GM21529 (cell line): ENCODE data around the gene CCDC57.
"Not testable (repeated sequence)": the region's sequence is repeated elsewhere in the genome, so short reads cannot be mapped to it uniquely, and the experiment has no call there.

Source experiments
- ATAC-seq: cut with Tn5 transposase; IDR thresholded peaks from one replicate; pipeline ENCODE4 v1.9.1; 2021; ENCODE audit not compliant: unreplicated experiment

Gene CCDC57, protein sequence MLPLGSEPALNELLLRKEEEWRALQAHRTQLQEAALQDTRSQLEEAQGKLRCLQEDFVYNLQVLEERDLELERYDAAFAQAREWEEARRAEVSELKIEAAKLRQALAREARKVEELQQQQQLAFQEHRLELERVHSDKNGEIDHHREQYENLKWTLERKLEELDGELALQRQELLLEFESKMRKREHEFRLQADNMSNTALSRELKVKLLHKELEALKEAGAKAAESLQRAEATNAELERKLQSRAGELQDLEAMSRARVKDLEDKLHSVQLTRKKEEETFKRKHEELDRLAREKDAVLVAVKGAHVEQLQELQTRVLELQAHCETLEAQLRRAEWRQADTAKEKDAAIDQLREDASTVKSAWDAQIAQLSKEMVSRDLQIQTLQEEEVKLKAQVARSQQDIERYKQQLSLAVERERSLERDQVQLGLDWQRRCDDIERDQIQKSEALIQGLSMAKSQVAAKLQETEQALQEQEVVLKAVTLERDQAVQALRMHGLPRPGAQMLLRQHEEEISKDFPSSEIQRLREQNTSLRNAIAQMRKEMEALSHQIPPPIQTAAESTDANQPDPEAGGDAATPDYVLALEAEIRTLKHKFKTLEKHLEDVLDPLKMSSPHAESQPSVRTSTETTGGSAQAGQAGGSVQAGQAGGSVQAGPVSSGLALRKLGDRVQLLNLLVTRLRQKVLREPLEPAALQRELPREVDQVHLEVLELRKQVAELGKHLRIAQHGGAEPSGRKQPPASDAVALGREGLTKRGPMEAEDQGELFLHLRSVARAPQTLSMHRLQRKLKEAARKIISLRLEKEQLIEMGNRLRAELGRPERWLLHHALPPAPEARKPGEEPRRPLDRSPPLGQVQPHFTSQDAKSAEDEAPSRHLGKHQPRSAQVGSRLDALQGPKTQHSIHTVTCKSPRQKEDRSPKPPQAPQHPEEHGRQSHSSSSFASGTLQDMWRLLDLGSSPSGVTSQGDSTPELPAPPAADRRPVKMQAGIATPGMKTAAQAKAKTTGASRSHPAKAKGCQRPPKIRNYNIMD

DNA sequence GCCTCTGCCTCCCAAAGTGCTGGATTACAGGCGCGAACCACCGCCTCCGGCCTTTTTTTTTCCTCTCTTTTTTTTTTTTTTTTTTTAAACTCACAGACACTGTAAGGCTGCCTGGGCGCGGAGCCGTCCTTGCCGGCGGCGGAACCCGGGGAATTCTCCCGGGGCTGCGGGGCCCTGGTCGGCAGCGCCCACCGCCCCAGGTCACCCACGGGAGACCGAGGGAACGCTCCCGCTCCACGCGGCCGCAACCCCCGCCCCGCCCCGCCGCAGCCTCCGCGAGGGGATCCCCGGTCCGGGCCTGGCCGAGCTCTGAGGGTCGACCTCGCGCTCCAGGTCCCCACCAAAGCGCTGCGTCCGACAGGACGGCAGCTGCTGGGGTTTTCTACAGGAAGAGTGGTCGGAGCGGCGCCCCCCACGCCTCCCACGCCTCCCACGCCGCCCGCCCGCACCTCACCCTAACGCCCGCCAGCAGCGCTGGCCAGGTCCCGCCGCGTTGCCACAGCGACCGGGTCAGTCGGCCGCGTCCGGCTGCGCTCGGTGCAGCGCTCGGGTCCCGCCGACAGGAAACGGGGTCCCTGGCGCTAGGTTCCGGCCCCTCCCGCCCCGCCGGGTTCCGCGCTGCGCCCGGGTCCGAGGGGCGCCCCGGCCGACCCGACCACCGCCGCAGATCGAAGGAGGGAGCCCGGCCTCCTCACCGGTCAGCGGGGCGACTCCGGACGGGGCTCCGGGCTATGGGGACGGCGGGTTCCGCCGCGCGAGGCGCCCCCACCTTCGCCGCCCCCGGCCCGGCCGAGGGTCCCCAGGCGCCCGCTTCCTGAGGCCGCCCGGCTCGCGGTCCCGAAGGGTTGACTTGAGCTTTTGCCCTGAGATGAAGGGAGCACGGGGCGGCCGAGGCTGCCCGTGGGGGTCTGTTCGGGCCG lies at the start of gene CCDC57:
TSS of gene CCDC57 (minus strand) at position 512 of the 920 bp plus-strand sequence. CDS start 10,898 bp downstream, outside the sequence.
- peak; percentile 58 for ATAC-seq

DNA sequence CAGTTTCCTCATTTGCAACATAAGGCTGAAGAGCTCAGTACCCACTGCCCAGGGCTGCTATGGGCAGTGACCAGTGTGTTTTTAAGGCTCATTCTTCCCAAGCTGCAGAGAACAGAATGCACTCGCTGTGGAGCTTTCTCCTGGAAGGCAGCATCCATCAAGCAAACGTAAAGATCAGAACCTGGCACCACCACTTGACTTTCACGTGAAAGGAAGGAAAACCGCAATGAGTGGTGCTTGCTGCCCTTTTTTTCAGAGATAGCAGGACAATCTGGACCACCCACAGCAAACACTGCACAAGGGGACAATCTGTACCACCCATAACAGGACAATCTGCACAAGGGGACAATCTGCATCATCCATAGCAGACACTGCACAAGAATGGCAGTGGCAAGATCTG lies 49.7 kb upstream of the CCDC57 start:
- no peak for ATAC-seq

- not testable (repeated sequence) for ATAC-seq
Measured at GRCh38 chr17:82259972-82260961, 47.6 kb upstream of the CCDC57 start.

DNA sequence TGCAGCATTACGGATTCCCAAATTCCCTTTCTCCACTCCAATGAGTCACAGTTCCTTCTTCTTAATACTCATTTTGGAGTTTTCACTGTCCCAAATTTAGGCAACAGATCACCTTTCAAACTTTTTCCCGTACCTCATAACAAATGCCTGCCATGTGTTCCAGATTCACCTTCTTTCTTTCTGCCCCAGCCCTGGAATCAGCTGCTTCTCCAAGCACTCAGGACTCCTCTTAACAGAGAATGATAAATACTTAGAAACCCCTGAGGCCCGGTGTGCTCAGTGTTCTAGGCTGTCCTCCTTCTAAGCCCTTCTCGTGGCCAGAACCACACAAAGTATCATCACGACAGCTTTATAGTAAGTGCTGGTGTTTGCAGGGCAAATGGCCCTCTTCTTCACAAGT lies 45.9 kb upstream of the CCDC57 start:
- no peak for ATAC-seq

GRCh38 chr17:82257473-82257872 lies 44.8 kb upstream of the CCDC57 start:
- no peak for ATAC-seq

- no peak for ATAC-seq
Measured at GRCh38 chr17:82256242-82256885, 43.7 kb upstream of the CCDC57 start.

DNA sequence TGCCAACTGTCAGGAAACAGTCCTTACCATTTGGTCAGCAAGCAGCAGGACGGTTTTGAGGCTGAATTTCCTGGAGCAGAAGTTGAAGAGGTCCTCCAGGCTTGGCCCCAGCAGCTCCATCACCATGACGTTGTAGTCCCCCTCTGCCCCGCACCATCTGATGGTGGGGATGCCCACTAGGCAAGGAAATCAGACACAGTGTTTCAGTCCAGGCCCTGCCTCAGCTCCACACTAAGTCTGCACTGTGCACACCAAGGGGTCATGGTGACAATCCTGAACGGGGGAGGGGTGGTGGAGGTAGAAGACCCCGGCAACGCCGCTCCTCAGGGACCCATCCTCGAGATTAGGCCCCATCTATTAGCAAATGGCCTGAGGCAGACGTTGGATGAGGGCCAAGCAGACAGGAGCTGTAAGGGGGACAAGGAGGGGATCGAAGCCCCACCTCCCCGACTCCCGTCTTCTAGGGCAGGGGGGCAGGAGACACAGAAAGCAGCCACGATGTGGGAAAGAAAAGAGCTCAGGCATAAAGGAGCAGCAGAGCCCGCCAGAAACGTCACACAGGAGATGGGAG lies 42.8 kb upstream of the CCDC57 start:
- ATAC-seq: no peak

DNA sequence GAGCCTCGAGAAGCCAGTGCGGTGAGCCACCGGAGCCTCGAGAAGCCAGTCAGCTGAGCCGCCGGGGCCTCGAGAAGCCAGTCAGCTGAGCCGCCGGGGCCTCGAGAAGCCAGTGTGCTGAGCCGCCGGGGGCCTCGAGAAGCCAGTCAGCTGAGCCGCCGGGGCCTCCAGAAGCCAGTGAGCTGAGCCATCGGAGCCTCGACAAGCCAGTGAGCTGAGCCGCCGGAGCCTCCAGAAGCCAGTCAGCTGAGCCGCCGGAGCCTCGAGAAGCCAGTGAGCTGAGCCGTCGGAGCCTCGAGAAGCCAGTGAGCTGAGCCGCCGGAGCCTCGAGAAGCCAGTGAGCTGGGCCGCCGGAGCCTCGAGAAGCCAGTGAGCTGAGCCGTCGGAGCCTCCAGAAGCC lies 42.1 kb upstream of the CCDC57 start:
- not testable (repeated sequence) for ATAC-seq

GRCh38 chr17:82254096-82254495 lies 41.5 kb upstream of the CCDC57 start:
- ATAC-seq: not testable (repeated sequence)

DNA sequence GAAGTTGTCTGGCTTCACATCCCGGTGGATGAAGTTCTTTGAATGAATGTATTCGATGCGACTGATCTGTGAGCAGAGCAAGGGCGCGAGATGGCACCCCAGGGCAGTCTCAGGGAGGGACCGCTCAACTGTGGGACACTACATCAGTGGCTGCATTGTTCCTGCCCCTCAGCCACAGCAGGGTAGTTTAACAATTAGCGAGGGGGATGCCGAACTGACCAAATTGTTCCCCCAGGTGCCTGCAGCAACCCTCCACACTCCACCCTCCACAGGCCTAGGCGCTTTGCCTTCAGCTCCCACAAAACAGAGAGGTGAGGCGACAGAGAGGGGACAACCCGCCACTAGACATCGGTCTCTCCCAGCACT lies 40.5 kb upstream of the CCDC57 start:
- no peak for ATAC-seq

- ATAC-seq: no peak
Measured at GRCh38 chr17:82252511-82253178, 40.0 kb upstream of the CCDC57 start.

DNA sequence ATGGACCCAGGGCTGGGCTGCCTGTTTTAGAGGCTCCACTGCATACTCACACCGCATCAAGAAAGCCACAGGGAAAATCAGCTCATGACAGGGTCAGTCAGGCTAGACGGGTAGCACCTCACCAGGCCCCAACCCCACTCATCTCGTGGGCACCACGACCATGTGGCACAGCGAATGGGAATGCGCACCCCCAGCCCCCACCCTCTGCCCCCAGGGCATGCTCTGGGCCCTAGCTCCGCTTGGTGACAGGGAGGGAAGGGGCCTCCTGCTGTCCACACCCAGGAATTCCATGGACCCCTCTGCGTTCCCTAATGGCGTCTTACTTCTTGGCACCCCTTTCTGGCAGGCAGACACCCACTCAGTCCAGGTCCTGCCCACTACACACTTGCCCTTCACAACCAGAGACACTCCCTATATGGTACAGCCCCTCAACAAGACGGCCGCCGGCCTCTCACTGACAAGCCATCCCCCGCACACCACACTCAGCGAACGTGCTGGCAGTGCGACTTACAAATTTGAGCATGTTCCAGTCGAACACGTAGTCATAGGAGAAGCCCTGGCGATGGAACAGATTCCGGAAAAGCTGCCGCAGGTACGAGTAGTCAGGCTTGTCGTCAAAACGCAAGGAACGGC lies 38.3 kb upstream of the CCDC57 start:
- ATAC-seq: no peak

DNA sequence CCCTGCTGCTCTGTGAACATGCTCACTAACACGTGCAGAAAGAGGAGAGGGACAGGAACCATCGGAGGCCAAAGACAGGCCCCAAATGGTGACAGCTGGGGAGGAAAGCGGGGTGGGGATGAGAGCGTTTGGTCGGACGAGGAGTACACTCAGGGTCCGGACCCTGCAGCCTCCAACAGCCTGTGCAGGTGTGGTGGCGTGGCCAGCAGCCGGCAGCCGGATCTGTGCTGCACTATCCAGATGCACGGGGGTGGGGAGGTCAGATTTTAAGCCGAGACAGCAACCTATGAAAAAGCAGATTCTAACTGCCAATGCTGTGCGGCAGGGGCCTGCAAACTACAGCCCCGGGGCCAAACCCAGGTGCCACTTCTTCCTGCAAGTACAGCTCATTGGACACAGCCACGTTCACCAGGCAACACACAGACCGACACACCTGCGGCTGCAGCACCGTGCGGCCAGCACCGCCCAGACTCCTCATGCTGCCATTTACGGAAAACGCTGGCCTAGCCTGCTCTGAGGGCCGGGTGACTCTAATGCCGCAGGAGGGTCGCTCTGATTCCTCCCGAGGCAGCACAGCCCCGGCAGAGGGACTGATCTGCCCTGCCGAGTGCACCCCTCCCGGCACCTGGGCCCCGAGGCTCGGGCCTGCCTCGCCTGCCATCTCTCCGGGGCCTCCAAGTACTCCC lies 37.4 kb upstream of the CCDC57 start:
- ATAC-seq: no peak

- ATAC-seq: no peak
Measured at GRCh38 chr17:82248815-82249674, 36.4 kb upstream of the CCDC57 start.

DNA sequence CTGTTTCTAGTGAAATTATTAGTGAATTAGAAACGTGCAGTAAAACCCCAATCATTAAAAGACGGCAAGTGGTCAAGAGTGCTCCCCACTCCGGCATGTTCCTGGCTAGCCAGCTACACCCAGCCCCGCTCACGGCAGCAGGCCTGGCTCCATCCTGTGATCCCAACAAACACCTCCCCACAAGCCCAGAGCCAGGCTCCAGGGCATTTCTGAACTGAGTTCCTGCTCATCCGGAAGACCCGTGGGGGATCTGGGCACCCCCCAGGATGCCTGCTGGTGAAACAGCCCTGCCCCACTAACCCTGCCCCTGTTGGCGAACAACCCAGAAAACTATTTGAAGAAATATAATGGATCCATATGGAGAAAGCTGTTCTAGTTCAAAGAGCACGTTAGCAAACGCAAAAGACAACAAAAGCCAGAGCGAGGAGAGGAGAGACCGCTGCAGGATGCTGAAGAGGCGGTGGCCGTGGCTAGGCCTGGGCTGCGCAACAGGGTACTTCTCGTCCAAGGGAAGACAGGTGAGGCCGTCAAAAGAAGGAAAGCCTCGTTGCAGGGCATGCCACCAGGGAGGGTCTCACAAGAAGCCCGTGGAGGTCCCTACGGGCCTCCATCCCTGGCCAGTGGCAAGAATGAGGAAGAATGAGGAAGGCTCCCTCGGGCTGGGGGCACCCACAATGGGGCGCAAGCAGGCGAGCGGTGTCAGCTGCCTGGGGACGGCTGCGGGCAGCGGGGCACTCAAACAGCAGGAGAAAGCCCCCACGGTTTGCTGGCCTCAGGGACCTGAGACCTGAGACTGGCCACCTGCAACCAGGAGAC lies 35.4 kb upstream of the CCDC57 start:
- no peak for ATAC-seq
